GM19468 (cell line): ENCODE measurements around the gene NOS1AP.

Experiments used
- ATAC-seq: cut with Tn5 transposase; IDR thresholded peaks from one replicate; pipeline ENCODE4 v1.9.1; 2021; ENCODE audit warnings: mild to moderate bottlenecking, moderate library complexity, moderate number of reproducible peaks; ENCODE audit not compliant: unreplicated experiment; ENCODE audit errors: extremely low read depth

Gene NOS1AP

GRCh38 chr1:162234571-162234970, 165.1 kb downstream of the NOS1AP start:
- ATAC-seq: no peak

GRCh38 chr1:162235241-162235800, 165.8 kb downstream of the NOS1AP start:
- no peak for ATAC-seq

- ATAC-seq: no peak
These were observed 166.7 kb downstream of the NOS1AP start for GRCh38 chr1:162236201-162236600.

- ATAC-seq: no peak
These were observed 167.1 kb downstream of the NOS1AP start for GRCh38 chr1:162236618-162237017.

GRCh38 chr1:162240577-162240976, 171.1 kb downstream of the NOS1AP start:
- no peak for ATAC-seq

- no peak for ATAC-seq
These were observed 173.3 kb downstream of the NOS1AP start for GRCh38 chr1:162242804-162243203.

GRCh38 chr1:162248854-162249535, 179.5 kb downstream of the NOS1AP start:
- no peak for ATAC-seq

GRCh38 chr1:162250004-162250730, 180.7 kb downstream of the NOS1AP start:
- ATAC-seq: no peak

GRCh38 chr1:162251102-162251501, 181.6 kb downstream of the NOS1AP start:
- ATAC-seq: no peak

- ATAC-seq: no peak
These were observed 182.7 kb downstream of the NOS1AP start for GRCh38 chr1:162252214-162252613.

- ATAC-seq: no peak
These were observed 184.3 kb downstream of the NOS1AP start for GRCh38 chr1:162253790-162254189.

- no peak for ATAC-seq
These were observed 186.8 kb downstream of the NOS1AP start for GRCh38 chr1:162256287-162256686.

GRCh38 chr1:162258394-162258793, 188.9 kb downstream of the NOS1AP start:
- ATAC-seq: no peak

- no peak for ATAC-seq
These were observed 190.5 kb downstream of the NOS1AP start for GRCh38 chr1:162259894-162260455.

GRCh38 chr1:162264108-162264507, 194.6 kb downstream of the NOS1AP start:
- ATAC-seq: no peak

GRCh38 chr1:162265983-162266382, 196.5 kb downstream of the NOS1AP start:
- no peak for ATAC-seq

- ATAC-seq: no peak
These were observed 200.7 kb downstream of the NOS1AP start for GRCh38 chr1:162270016-162270770.

GRCh38 chr1:162271972-162272371, 202.5 kb downstream of the NOS1AP start:
- no peak for ATAC-seq

GRCh38 chr1:162272419-162272818, 202.9 kb downstream of the NOS1AP start:
- no peak for ATAC-seq

GRCh38 chr1:162275622-162276175, 206.2 kb downstream of the NOS1AP start:
- no peak for ATAC-seq
